ENCODE data around the gene DES. TPM values are rescaled to one million over a fixed set of nuclear protein-coding genes. Genes with fewer than 3 reads are reported as not detected.

DES gene
- total RNA-seq: 100 to 1,000 TPM in 2 of 6 donors, 10 to 100 TPM in 4; 39.7 to 299 (median 70.8) TPM

DNA sequence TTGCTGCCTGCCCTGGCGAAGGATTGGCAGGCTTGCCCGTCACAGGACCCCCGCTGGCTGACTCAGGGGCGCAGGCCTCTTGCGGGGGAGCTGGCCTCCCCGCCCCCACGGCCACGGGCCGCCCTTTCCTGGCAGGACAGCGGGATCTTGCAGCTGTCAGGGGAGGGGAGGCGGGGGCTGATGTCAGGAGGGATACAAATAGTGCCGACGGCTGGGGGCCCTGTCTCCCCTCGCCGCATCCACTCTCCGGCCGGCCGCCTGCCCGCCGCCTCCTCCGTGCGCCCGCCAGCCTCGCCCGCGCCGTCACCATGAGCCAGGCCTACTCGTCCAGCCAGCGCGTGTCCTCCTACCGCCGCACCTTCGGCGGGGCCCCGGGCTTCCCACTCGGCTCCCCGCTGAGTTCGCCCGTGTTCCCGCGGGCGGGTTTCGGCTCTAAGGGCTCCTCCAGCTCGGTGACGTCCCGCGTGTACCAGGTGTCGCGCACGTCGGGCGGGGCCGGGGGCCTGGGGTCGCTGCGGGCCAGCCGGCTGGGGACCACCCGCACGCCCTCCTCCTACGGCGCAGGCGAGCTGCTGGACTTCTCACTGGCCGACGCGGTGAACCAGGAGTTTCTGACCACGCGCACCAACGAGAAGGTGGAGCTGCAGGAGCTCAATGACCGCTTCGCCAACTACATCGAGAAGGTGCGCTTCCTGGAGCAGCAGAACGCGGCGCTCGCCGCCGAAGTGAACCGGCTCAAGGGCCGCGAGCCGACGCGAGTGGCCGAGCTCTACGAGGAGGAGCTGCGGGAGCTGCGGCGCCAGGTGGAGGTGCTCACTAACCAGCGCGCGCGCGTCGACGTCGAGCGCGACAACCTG is at the start of gene DES:
DES (plus strand) TSS at position 223 of the 857 bp plus-strand sequence; CDS start at position 309, 86 bp downstream.
- H3K27me3 ChIP-seq: peaks cover 0 to 17% (median 8%) of the 10 kb centered on the region in 4 donors
- H3K4me1 ChIP-seq: peaks cover 6 to 20% (median 11%) of the 10 kb centered on the region in 4 donors
- 5 to 16% methylated on average over 25 to 78 of the region's 98 CpGs for WGBS, 2 donors
- no peaks in the 10 kb centered on the region for H3K36me3 ChIP-seq
- peak in 1 of 2 donors; percentile 85 for DNase-seq
- peak within 1 kb of the TSS in 1 of 4 donors; percentile 30 for H3K27ac ChIP-seq
- no peak for ATAC-seq (ENCODE audit: low FRiP score in 2 of 2)
- H3K4me3 ChIP-seq: peak within 1 kb of the TSS in 3 of 4 donors; percentile 14 to 29 (median 25)
- H3K9me3 ChIP-seq: no peaks in the 10 kb centered on the region
- TF ChIP-seq, protein P1, sequence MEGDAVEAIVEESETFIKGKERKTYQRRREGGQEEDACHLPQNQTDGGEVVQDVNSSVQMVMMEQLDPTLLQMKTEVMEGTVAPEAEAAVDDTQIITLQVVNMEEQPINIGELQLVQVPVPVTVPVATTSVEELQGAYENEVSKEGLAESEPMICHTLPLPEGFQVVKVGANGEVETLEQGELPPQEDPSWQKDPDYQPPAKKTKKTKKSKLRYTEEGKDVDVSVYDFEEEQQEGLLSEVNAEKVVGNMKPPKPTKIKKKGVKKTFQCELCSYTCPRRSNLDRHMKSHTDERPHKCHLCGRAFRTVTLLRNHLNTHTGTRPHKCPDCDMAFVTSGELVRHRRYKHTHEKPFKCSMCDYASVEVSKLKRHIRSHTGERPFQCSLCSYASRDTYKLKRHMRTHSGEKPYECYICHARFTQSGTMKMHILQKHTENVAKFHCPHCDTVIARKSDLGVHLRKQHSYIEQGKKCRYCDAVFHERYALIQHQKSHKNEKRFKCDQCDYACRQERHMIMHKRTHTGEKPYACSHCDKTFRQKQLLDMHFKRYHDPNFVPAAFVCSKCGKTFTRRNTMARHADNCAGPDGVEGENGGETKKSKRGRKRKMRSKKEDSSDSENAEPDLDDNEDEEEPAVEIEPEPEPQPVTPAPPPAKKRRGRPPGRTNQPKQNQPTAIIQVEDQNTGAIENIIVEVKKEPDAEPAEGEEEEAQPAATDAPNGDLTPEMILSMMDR (IDR thresholded peaks at IDR 0.05): peak in 1 of 6 experiments; percentile 7
- TF ChIP-seq POLR2AphosphoS5 (IDR thresholded peaks at IDR 0.05) (no peak), POLR2A (IDR thresholded peaks at IDR 0.05) (no peak)

DNA sequence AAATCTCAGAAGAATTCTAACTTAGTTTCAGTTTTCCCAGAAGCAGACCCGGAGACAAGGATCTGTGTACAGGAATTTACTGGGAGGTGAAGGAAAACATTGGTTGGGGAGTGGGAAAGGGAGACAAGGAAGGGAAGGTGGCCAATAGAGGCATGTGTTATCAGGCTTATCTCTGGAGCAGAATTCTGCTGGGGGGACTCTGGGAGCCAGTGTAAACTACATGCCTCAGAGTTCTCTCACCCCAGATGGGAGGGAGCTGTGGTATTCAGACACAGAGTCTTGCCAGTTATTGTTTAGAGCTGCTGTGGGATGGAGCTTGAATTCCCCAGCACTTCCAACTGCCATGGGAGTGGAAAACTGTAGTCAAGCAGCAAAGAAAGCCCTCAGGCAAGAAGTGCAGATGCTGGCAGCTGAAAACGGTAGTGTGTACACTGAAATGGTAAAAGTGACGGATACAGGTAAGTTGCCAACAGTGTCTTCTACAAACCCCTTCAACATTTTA is 49.4 kb upstream of the DES start:
- TF ChIP-seq, protein P1 (IDR thresholded peaks at IDR 0.05): no peak
- TF ChIP-seq POLR2AphosphoS5 (IDR thresholded peaks at IDR 0.05) (no peak), POLR2A (IDR thresholded peaks at IDR 0.05) (no peak), EP300 (IDR thresholded peaks at IDR 0.05) (no peak)
- peaks cover 0 to 9% (median 7%) of the 10 kb centered on the region in 4 donors for H3K36me3 ChIP-seq
- no peaks in the 10 kb centered on the region for H3K27me3 ChIP-seq
- ATAC-seq (ENCODE audit: low FRiP score in 2 of 2) (peak; percentile 77 to 82), DNase-seq (no peak)
- peak overlapping the region; percentile 42 to 59 (median 50) for H3K27ac ChIP-seq
- H3K9me3 ChIP-seq: no peaks in the 10 kb centered on the region
- peak overlapping the region in 1 of 4 donors; percentile 9 for H3K4me3 ChIP-seq
- 37 to 38% methylated on average over 3 of the region's 3 CpGs for WGBS, 2 donors
- H3K4me1 ChIP-seq: peaks cover 10 to 15% (median 13%) of the 10 kb centered on the region in 4 donors

DNA sequence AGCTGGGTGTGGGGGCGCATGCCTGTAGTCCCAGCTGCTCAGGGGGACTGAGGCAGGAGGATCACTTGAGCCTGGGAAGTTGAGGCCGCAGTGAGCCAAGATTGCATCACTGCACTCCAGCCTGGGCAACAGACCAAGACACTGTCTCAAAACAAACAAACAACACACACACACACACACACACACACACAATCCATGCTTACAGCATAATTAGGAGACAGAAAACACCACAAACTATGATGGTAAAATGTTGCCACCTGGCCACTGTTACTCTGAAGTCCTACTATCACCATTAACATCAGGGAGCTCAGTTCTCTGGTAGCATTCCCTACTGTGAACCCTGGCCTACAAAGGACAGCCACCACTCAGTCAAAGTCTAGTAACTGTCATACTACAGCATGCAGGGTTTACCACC is 48.7 kb upstream of the DES start:
- Histone ChIP-seq H3K27me3 (no peaks in the 10 kb centered on the region), H3K9me3 (no peaks in the 10 kb centered on the region), H3K4me1 (peaks cover 10 to 15% (median 13%) of the 10 kb centered on the region in 4 donors), H3K27ac (peak overlapping the region; percentile 42 to 59 (median 50)), H3K36me3 (peaks cover 0 to 17% (median 13%) of the 10 kb centered on the region in 4 donors), H3K4me3 (no peak overlapping the region)
- peak in 1 of 2 donors; percentile 55 for DNase-seq
- 10 to 11% methylated on average over 2 of the region's 2 CpGs for WGBS, 2 donors
- no peak for TF ChIP-seq POLR2AphosphoS5 (IDR thresholded peaks at IDR 0.05)
- TF ChIP-seq POLR2A (IDR thresholded peaks at IDR 0.05): no peak
- no peak for TF ChIP-seq EP300 (IDR thresholded peaks at IDR 0.05)
- TF ChIP-seq, protein P1 (IDR thresholded peaks at IDR 0.05): no peak
- peak; percentile 71 to 82 for ATAC-seq (ENCODE audit: low FRiP score in 2 of 2)

DNA sequence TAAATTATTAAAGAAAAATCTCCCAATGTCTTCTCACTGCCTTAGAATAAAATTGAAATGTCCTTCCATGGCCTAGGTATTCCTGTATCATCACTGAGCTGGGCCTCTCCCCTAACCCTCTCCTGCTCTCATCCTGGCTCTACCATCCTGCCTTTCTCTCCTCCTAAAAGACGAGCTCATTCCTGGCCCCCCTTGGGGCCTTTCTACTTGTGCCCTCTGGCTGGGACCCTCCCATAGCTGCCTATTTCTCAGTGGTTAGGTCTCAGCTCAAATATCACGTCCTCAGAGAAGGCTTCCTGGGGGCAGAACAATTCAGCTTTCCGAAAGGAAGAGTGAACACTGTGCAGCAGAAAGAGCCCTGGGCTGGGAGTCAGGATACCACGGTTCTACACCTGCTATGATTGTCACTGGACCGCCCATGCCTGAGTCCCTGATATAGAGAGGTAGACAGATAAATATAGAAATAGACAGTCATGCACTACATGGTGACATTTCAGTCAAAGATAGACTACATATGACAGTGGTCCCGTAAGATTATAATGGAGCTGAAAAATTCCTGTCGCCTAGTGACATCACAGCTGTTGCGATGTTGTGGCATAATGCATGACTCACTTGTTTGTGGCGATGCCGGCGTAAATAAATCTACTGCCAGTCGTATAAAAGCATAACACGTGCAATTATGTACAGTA is 39.9 kb upstream of the DES start:
- DNase-seq (no peak), ATAC-seq (ENCODE audit: low FRiP score in 2 of 2) (no peak)
- Histone ChIP-seq H3K9me3 (no peaks in the 10 kb centered on the region), H3K4me3 (no peak overlapping the region), H3K27me3 (no peaks in the 10 kb centered on the region), H3K27ac (no peak overlapping the region), H3K4me1 (no peaks in the 10 kb centered on the region), H3K36me3 (peaks cover 5 to 90% (median 45%) of the 10 kb centered on the region in 4 donors)
- 93 to 95% methylated on average over 13 of the region's 13 CpGs for WGBS, 2 donors
- TF ChIP-seq POLR2A (IDR thresholded peaks at IDR 0.05) (no peak), POLR2AphosphoS5 (IDR thresholded peaks at IDR 0.05) (no peak), EP300 (IDR thresholded peaks at IDR 0.05) (no peak)
- TF ChIP-seq, protein P1 (IDR thresholded peaks at IDR 0.05): no peak
